ENCODE results near the gene TBC1D9.

GRCh38 chr4:140689623-140690022, 66.6 kb downstream of the TBC1D9 start:
- TF ChIP-seq POLR2A (IDR thresholded peaks at IDR 0.05; ENCODE audit: low read depth, low read length) (no peak), POLR2AphosphoS5 (IDR thresholded peaks at IDR 0.05; ENCODE audit: low read depth, low read length) (no peak), TAF1 (IDR thresholded peaks at IDR 0.05; ENCODE audit: borderline replicate concordance, low read depth, low read length) (no peak)
